Neural cell (in vitro differentiated cells): Measurements from ENCODE around the gene UPF3A. TPM values are rescaled to one million over a fixed set of nuclear protein-coding genes. Genes with fewer than 3 reads are reported as not detected.

ENCODE experiments used
- H2AFZ ChIP-seq: fragments of 200-600, 300-800 bp; sonication (generic), shearing (Covaris generic); 2 replicates; pipeline ENCODE4 v1.6.0; 2014; ENCODE audit warnings: low read depth, mild to moderate bottlenecking, antibody characterized with exemption, low read length, moderate library complexity
- H3F3A ChIP-seq: fragments of 200-600 bp; shearing (Covaris generic); 2 replicates; pipeline ENCODE4 v1.6.1; 2016; ENCODE audit warnings: mild to moderate bottlenecking, moderate library complexity, mixed read lengths, antibody characterized with exemption, low read length; ENCODE audit not compliant: insufficient read depth, poor library complexity, severe bottlenecking
- H3K27ac ChIP-seq: fragments of 200-600, 300-800 bp; sonication (generic), shearing (Covaris generic); 2 replicates; pipeline ENCODE4 v1.5.1; 2014; ENCODE audit warnings: mild to moderate bottlenecking, low read length, moderate library complexity
- H3K27me3 ChIP-seq: fragments of 300-800, 200-600 bp; sonication (generic), shearing (Covaris generic); 2 replicates; pipeline ENCODE4 v1.6.0; 2014; ENCODE audit warnings: mild to moderate bottlenecking, low read depth, low read length, moderate library complexity; ENCODE audit not compliant: insufficient read depth
- H3K36me3 ChIP-seq: fragments of 300-800, 200-600 bp; sonication (generic), shearing (Covaris generic); 2 replicates; pipeline ENCODE4 v1.5.1; 2014; ENCODE audit warnings: mild to moderate bottlenecking, antibody characterized with exemption, low read length, moderate library complexity; ENCODE audit not compliant: insufficient read depth
- H3K4me2 ChIP-seq: fragments of 300-800, 200-600 bp; sonication (generic), shearing (Covaris generic); 2 replicates; pipeline ENCODE4 v1.6.0; 2014; ENCODE audit warnings: mild to moderate bottlenecking, low read length
- H3K4me3 ChIP-seq: fragments of 300-800, 200-600 bp; sonication (generic), shearing (Covaris generic); 2 replicates; pipeline ENCODE4 v1.5.1; 2014; ENCODE audit warnings: mild to moderate bottlenecking, low read length, moderate library complexity
- H3K79me2 ChIP-seq: fragments of 200-600 bp; shearing (Covaris generic); replicated peaks from 2 replicates; pipeline ENCODE4 v1.6.0; 2014; ENCODE audit warnings: mild to moderate bottlenecking, low read length, moderate library complexity; ENCODE audit not compliant: insufficient read depth
- H3K9ac ChIP-seq: fragments of 300-800, 200-600 bp; sonication (generic), shearing (Covaris generic); 2 replicates; pipeline ENCODE4 v1.6.1; 2016; ENCODE audit warnings: mild to moderate bottlenecking, low read length, mixed read lengths
- H3K9me2 ChIP-seq: fragments of 200-600 bp; shearing (Covaris generic); 2 replicates; pipeline ENCODE4 v1.6.1; 2016; ENCODE audit warnings: mild to moderate bottlenecking, low read length, mixed read lengths; ENCODE audit not compliant: insufficient read depth
- H3K9me3 ChIP-seq: fragments of 200-600, 300-800 bp; sonication (generic), shearing (Covaris generic); 2 replicates; pipeline ENCODE4 v1.6.1; 2016; ENCODE audit warnings: mild to moderate bottlenecking, mixed run types, low read length, moderate library complexity, mixed read lengths
- H4K20me1 ChIP-seq: fragments of 200-600 bp; shearing (Covaris generic); 2 replicates; pipeline ENCODE4 v1.6.1; 2016; ENCODE audit warnings: mild to moderate bottlenecking, mixed run types; ENCODE audit not compliant: insufficient read depth
- CTCF ChIP-seq: fragments of 450-650 bp; IDR thresholded peaks from 2 replicates; pipeline ENCODE4 v1.5.1; 2014; ENCODE audit warnings: antibody characterized with exemption, mild to moderate bottlenecking, moderate library complexity; ENCODE audit not compliant: poor library complexity, severe bottlenecking
- EP300 ChIP-seq: fragments of 450-650 bp; conservative IDR thresholded peaks from 2 replicates; pipeline ENCODE4 v1.6.1; 2014; ENCODE audit warnings: antibody characterized with exemption, mild to moderate bottlenecking, moderate library complexity; ENCODE audit not compliant: poor library complexity, severe bottlenecking
- EZH2 ChIP-seq: fragments of 200-600, 300-800 bp; shearing (Covaris generic), sonication (generic); IDR thresholded peaks from 2 replicates; pipeline ENCODE4 v1.6.1; 2014; ENCODE audit warnings: antibody characterized with exemption, low read length, borderline replicate concordance, mild to moderate bottlenecking; ENCODE audit not compliant: insufficient read depth, poor library complexity, severe bottlenecking
- MXI1 ChIP-seq: fragments of 450-650 bp; conservative IDR thresholded peaks from 2 replicates; pipeline ENCODE4 v1.6.1; 2014; ENCODE audit warnings: antibody characterized with exemption, mild to moderate bottlenecking; ENCODE audit not compliant: poor library complexity, severe bottlenecking
- POLR2AphosphoS5 ChIP-seq: IDR thresholded peaks from 2 replicates; pipeline ENCODE4 v1.6.1; 2012
- RAD21 ChIP-seq: fragments of 450-650 bp; conservative IDR thresholded peaks from 2 replicates; pipeline ENCODE4 v1.6.1; 2014; ENCODE audit warnings: antibody characterized with exemption, mild to moderate bottlenecking, moderate library complexity
- REST ChIP-seq: IDR thresholded peaks from 2 replicates; pipeline ENCODE4 v1.6.1; 2012; ENCODE audit warnings: borderline replicate concordance
- SMC3 ChIP-seq: fragments of 450-650 bp; conservative IDR thresholded peaks from 2 replicates; pipeline ENCODE4 v1.6.1; 2014; ENCODE audit warnings: antibody characterized with exemption, mild to moderate bottlenecking, moderate library complexity; ENCODE audit not compliant: poor library complexity
- TAF1 ChIP-seq: IDR thresholded peaks from 2 replicates; pipeline ENCODE4 v1.6.1; 2012; ENCODE audit warnings: low read depth
- polyA plus RNA-seq: library from polyadenylated mRNA; depleted of rRNA; stranded (reverse); fragments of >200 nt; gene quantifications from 2 replicates; pipeline ENCODE4 v1.2.3, GENCODE V29; 2014

Gene UPF3A
- polyA plus RNA-seq, 1 donor from 2014 or later, result 277 TPM

- Histone ChIP-seq H3F3A (peaks cover 10% of the 10 kb centered on the region), H3K4me3 (no peak overlapping the region), H3K27me3 (no peaks in the 10 kb centered on the region), H4K20me1 (no peaks in the 10 kb centered on the region), H3K27ac (no peak overlapping the region), H2AFZ (no peak overlapping the region), H3K79me2 (peaks cover 19% of the 10 kb centered on the region), H3K4me2 (no peak overlapping the region), H3K36me3 (no peaks in the 10 kb centered on the region), H3K9me2 (no peaks in the 10 kb centered on the region), H3K9ac (no peak overlapping the region), H3K9me3 (no peaks in the 10 kb centered on the region)
- TF ChIP-seq TAF1, result no peak
- no peak for TF ChIP-seq POLR2AphosphoS5
- TF ChIP-seq CTCF, result no peak
- no peak for TF ChIP-seq EZH2
- TF ChIP-seq MXI1, result no peak
- TF ChIP-seq REST, result no peak
- TF ChIP-seq EP300, result no peak
- no peak for TF ChIP-seq RAD21
- no peak for TF ChIP-seq SMC3
These were observed 2.3 kb upstream of the UPF3A start for GRCh38 chr13:114279146-114279545.

- Histone ChIP-seq H3F3A (peaks cover 10% of the 10 kb centered on the region), H3K27ac (no peak overlapping the region), H3K79me2 (peaks cover 25% of the 10 kb centered on the region), H3K36me3 (no peaks in the 10 kb centered on the region), H3K27me3 (no peaks in the 10 kb centered on the region), H3K9me3 (no peaks in the 10 kb centered on the region), H2AFZ (no peak overlapping the region), H3K9ac (no peak overlapping the region), H3K9me2 (no peaks in the 10 kb centered on the region), H3K4me2 (no peak overlapping the region), H4K20me1 (no peaks in the 10 kb centered on the region), H3K4me3 (no peak overlapping the region)
- TF ChIP-seq RAD21 (no peak), TAF1 (no peak), EP300 (no peak), POLR2AphosphoS5 (no peak), MXI1 (no peak), REST (no peak), EZH2 (no peak)
These were observed 1.5 kb upstream of the UPF3A start for GRCh38 chr13:114279758-114280355.
